GM23248 (cell line): ENCODE results near the gene ACE2. TPM values are rescaled to one million over a fixed set of nuclear protein-coding genes. Genes with fewer than 3 reads are reported as not detected.

Experiments used
- DNase-seq: peaks from one replicate; pipeline ENCODE4 v3.0.0-alpha.2; 2015
- H2AFZ ChIP-seq: fragments of 200-600 bp; sonication (generic); 2 replicates; pipeline ENCODE4 v1.6.1; 2016; ENCODE audit warnings: antibody characterized with exemption
- H3F3A ChIP-seq: fragments of 200-600 bp; sonication (generic); 2 replicates; pipeline ENCODE4 v1.6.1; 2016; ENCODE audit warnings: mild to moderate bottlenecking, antibody characterized with exemption, mixed run types; ENCODE audit not compliant: insufficient read depth
- H3K27ac ChIP-seq: fragments of 200-600 bp; sonication (generic); 2 replicates; pipeline ENCODE4 v1.5.1; 2016; ENCODE audit warnings: mild to moderate bottlenecking
- H3K27me3 ChIP-seq: fragments of 200-600 bp; sonication (generic); replicated peaks from 2 replicates; pipeline ENCODE4 v1.6.1; 2016; ENCODE audit warnings: mild to moderate bottlenecking; ENCODE audit not compliant: insufficient read depth
- H3K36me3 ChIP-seq: fragments of 200-600 bp; sonication (generic); 2 replicates; pipeline ENCODE4 v1.6.1; 2016; ENCODE audit warnings: low read depth, mild to moderate bottlenecking
- H3K4me1 ChIP-seq: fragments of 200-600 bp; sonication (generic); 2 replicates; pipeline ENCODE4 v1.6.1; 2016; ENCODE audit warnings: mild to moderate bottlenecking; ENCODE audit not compliant: insufficient read depth
- H3K4me2 ChIP-seq: fragments of 200-600 bp; sonication (generic); one replicate; pipeline ENCODE4 v1.6.1; 2016; ENCODE audit warnings: mild to moderate bottlenecking; ENCODE audit not compliant: unreplicated experiment
- H3K4me3 ChIP-seq: fragments of 200-600 bp; sonication (generic); 2 replicates; pipeline ENCODE4 v1.5.1; 2016; ENCODE audit warnings: mild to moderate bottlenecking
- H3K79me2 ChIP-seq: fragments of 200-600 bp; sonication (generic); 2 replicates; pipeline ENCODE4 v1.6.1; 2016; ENCODE audit warnings: mild to moderate bottlenecking; ENCODE audit not compliant: insufficient read depth
- H3K9ac ChIP-seq: fragments of 200-600 bp; sonication (generic); 2 replicates; pipeline ENCODE4 v1.6.1; 2016; ENCODE audit warnings: mild to moderate bottlenecking
- H3K9me2 ChIP-seq: fragments of 200-600 bp; sonication (generic); 2 replicates; pipeline ENCODE4 v1.6.1; 2016; ENCODE audit warnings: mixed run types, mild to moderate bottlenecking, moderate library complexity; ENCODE audit not compliant: insufficient read depth
- H3K9me3 ChIP-seq: fragments of 200-600 bp; sonication (generic); one replicate; pipeline ENCODE4 v1.6.1; 2017; ENCODE audit warnings: low read depth
- H4K20me1 ChIP-seq: fragments of 200-600 bp; sonication (generic); 2 replicates; pipeline ENCODE4 v1.6.0; 2016; ENCODE audit not compliant: insufficient read depth
- EZH2 ChIP-seq: fragments of 200-600 bp; sonication (generic); IDR thresholded peaks from 2 replicates; pipeline ENCODE4 v1.6.1; 2018; ENCODE audit warnings: antibody characterized with exemption, mild to moderate bottlenecking; ENCODE audit not compliant: insufficient read depth, poor library complexity, severe bottlenecking
- EZH2phosphoT487 ChIP-seq: fragments of 200-600 bp; sonication (generic); IDR thresholded peaks from 2 replicates; pipeline ENCODE4 v1.6.1; 2018; ENCODE audit warnings: antibody characterized with exemption, moderate library complexity, mild to moderate bottlenecking, low read depth; ENCODE audit not compliant: insufficient read depth
- WGBS, 2 experiments: methylation state at CpG; one replicate each; pipeline ENCODE4 v1.1.6; 2015 to 2017; ENCODE audit warnings: low lambda C conversion rate in 2 of 2, low coverage in 1 of 2; ENCODE audit errors: missing lambda C conversion rate in 2 of 2; 5-methylcytosine and 5-hydroxymethylcytosine counted together
- in situ Hi-C: fragments of 300-500 bp; cut with MboI; formaldehyde crosslinking; loops from 2 replicates; pipeline ENCODE4 v1.15.0; 2020
- polyA plus RNA-seq: library from polyadenylated mRNA; unstranded; fragments of >200 nt; fragmentation: Nextera tagmentation; extraction: Ambion mirVana; gene quantifications from 2 replicates; pipeline ENCODE4 v1.2.1, GENCODE V29; 2016
- total RNA-seq: library from RNA; depleted of rRNA; stranded (reverse); fragments of >200 nt; shearing (Covaris generic); gene quantifications from 2 replicates; pipeline ENCODE4 v1.2.3, GENCODE V29; 2014

The ACE2 gene
- total and polyA plus RNA-seq, 2 experiments from 2014 or later = not detected

DNA sequence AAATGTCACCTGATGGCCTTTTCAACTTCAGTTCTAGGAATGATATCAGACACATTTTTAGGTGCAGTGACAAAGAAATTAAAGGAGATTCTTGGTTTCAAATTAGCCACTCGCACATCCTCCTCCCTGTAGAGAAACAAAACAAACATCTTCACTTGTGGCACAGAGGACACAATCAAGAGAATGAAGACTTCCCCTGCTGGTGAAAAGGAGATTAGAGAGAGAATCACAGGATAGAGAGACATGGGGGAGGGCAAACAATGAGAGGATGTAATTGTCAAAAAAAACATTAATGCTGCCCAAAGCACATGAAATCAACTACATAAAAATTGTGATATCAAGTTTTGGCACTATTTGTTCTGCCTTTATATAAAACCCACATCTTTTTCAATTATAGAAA, 34.5 kb downstream of the ACE2 start:
- Histone ChIP-seq H3K9me3 (no peaks in the 10 kb centered on the region), H3K36me3 (no peaks in the 10 kb centered on the region), H3K4me3 (no peak overlapping the region), H3K9me2 (no peaks in the 10 kb centered on the region), H3K9ac (no peak overlapping the region), H3K27ac (no peak overlapping the region), H2AFZ (no peak overlapping the region), H3K27me3 (no peaks in the 10 kb centered on the region; the same call in 1 of the 2 replicates), H3K79me2 (no peaks in the 10 kb centered on the region), H3F3A (no peaks in the 10 kb centered on the region), H3K4me1 (no peaks in the 10 kb centered on the region), H3K4me2 (no peak overlapping the region), H4K20me1 (no peaks in the 10 kb centered on the region)
- 25 to 47% methylated on average over 1 of the region's 1 CpG for WGBS, 2 experiments
- no peak for TF ChIP-seq EZH2
- TF ChIP-seq EZH2phosphoT487 = no peak
- DNase-seq = no peak
- in situ Hi-C loops = no loop called here

DNA sequence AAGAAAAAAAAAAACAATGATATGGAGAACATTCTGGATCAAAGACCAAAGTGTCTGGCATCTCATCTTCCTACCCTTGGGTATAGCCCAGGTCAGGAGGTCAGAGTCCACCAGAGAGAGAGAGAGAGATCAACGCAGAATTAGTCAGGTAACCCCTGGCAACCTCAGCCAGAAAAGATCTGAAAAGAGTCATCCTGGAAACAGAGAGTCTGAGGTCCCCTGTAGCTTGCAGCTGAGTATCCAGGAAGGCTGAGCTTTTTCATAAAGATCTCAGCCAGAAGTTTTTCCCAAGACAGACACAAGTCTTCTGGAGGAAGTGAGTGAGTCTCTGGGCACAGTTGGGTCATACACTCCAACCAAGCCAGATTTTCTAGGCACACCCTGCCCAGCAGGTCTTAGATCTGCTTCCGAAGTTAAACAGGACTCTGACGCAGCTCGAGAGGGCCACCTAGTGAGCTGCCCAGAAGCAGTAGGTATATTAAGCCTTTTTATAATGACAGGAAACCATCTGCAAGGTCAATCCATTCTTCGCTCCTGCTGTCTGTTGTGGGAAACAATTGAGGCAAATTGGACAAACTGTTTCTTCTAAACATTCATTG, 35.7 kb downstream of the ACE2 start:
- no peaks in the 10 kb centered on the region for H3K36me3 ChIP-seq
- H3K27me3 ChIP-seq = no peaks in the 10 kb centered on the region; the same call in 1 of the 2 replicates
- in situ Hi-C loops = no loop called here
- no peaks in the 10 kb centered on the region for H4K20me1 ChIP-seq
- H3K9me3 ChIP-seq = no peaks in the 10 kb centered on the region
- H3K4me3 ChIP-seq = no peak overlapping the region
- H3K4me1 ChIP-seq = no peaks in the 10 kb centered on the region
- no peaks in the 10 kb centered on the region for H3K9me2 ChIP-seq
- no peak overlapping the region for H3K27ac ChIP-seq
- no peak overlapping the region for H3K9ac ChIP-seq
- WGBS, 2 experiments = 7 to 10% methylated on average over 5 of the region's 5 CpGs
- peak; percentile 66 for DNase-seq
- no peaks in the 10 kb centered on the region for H3F3A ChIP-seq
- TF ChIP-seq EZH2phosphoT487 (no peak), EZH2 (no peak)
- no peak overlapping the region for H3K4me2 ChIP-seq
- no peaks in the 10 kb centered on the region for H3K79me2 ChIP-seq
- H2AFZ ChIP-seq = no peak overlapping the region

GRCh38 chrX:15563056-15563455, 37.7 kb downstream of the ACE2 start:
- no peaks in the 10 kb centered on the region for H3K9me2 ChIP-seq
- DNase-seq = no peak
- H3K36me3 ChIP-seq = no peaks in the 10 kb centered on the region
- H4K20me1 ChIP-seq = no peaks in the 10 kb centered on the region
- no peaks in the 10 kb centered on the region for H3K27me3 ChIP-seq
- WGBS, 2 experiments = 50 to 68% methylated on average over 6 to 7 of the region's 7 CpGs
- no peak for TF ChIP-seq EZH2phosphoT487
- TF ChIP-seq EZH2 = no peak
- H2AFZ ChIP-seq = no peak overlapping the region
- H3K9ac ChIP-seq = no peak overlapping the region
- no peak overlapping the region for H3K4me2 ChIP-seq
- H3K9me3 ChIP-seq = no peaks in the 10 kb centered on the region
- in situ Hi-C loops = no loop called here
- no peaks in the 10 kb centered on the region for H3K79me2 ChIP-seq
- H3K4me1 ChIP-seq = no peaks in the 10 kb centered on the region
- H3F3A ChIP-seq = no peaks in the 10 kb centered on the region
- H3K4me3 ChIP-seq = no peak overlapping the region
- H3K27ac ChIP-seq = no peak overlapping the region

DNA sequence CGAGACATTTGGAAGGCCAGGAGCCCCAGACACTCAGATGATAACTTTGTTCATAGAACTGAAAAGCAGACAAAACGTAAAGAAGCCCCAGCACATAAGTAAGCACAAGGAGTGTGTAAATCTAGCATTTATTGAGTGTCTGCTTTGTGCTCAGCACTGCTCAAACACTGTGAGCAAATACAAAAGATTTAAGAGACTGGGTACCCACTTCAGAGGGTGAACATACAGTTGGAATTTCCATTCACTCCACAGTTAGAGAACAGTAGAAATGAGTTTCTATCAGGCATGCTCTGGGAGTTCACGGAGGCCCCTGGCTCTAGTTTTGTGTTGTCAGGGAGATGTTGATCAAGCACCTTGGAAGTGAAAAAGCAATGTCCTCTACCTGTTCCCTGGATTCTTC, 39.8 kb downstream of the ACE2 start:
- Histone ChIP-seq H4K20me1 (no peaks in the 10 kb centered on the region), H3K4me3 (no peak overlapping the region), H3K79me2 (no peaks in the 10 kb centered on the region), H3F3A (no peaks in the 10 kb centered on the region), H3K27me3 (no peaks in the 10 kb centered on the region), H3K4me2 (no peak overlapping the region), H3K4me1 (no peaks in the 10 kb centered on the region), H3K27ac (no peak overlapping the region), H3K9ac (no peak overlapping the region), H3K36me3 (no peaks in the 10 kb centered on the region), H3K9me2 (no peaks in the 10 kb centered on the region), H2AFZ (no peak overlapping the region), H3K9me3 (no peaks in the 10 kb centered on the region)
- TF ChIP-seq EZH2phosphoT487 (no peak), EZH2 (no peak)
- no peak for DNase-seq
- in situ Hi-C loops = no loop called here
- WGBS, 2 experiments = 33 to 37% methylated on average over 3 of the region's 3 CpGs

DNA sequence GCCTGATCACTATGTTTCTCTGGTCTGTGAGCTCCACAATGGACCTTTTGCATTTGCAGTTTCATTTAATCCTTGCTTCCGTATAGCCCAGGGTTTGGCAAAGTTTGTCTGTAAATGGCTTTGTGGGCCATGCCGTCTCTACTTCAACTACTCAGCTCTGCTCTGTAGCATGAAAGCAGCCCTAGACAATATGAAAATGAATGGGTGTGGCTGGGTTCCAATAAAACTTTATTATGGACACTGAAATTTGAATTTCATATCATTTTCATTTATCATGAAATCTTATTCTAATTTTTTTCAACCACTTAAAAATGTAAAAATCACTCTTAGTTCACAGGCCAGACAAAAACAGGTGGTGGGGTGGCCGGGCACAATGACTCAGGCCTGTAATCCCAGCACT, 41.5 kb downstream of the ACE2 start:
- Histone ChIP-seq H3F3A (no peaks in the 10 kb centered on the region), H3K27me3 (no peaks in the 10 kb centered on the region), H3K9me2 (no peaks in the 10 kb centered on the region), H4K20me1 (no peaks in the 10 kb centered on the region), H3K4me3 (no peak overlapping the region), H3K9me3 (no peaks in the 10 kb centered on the region), H3K79me2 (no peaks in the 10 kb centered on the region), H3K4me2 (no peak overlapping the region), H3K4me1 (no peaks in the 10 kb centered on the region), H3K27ac (no peak overlapping the region), H3K36me3 (no peaks in the 10 kb centered on the region), H3K9ac (no peak overlapping the region), H2AFZ (no peak overlapping the region)
- WGBS, 2 experiments = 48 to 74% methylated on average over 3 of the region's 3 CpGs
- TF ChIP-seq EZH2 (no peak), EZH2phosphoT487 (no peak)
- in situ Hi-C loops = no loop called here
- DNase-seq = no peak
